NB4 (cell line): ENCODE measurements around the gene DNAH2.

Experiments
- DNase-seq: peaks from one replicate; pipeline ENCODE4 v3.0.0; 2010; ENCODE audit warnings: low read depth
- H3K4me3 ChIP-seq: one replicate; pipeline ENCODE4 v1.5.1; 2011; ENCODE audit warnings: mild to moderate bottlenecking, low read depth, low read length, moderate library complexity
- CTCF ChIP-seq: IDR thresholded peaks from one replicate; pipeline ENCODE4 v1.5.1; 2012; ENCODE audit warnings: low read depth, low read length
- MYC ChIP-seq: IDR thresholded peaks from 2 replicates; pipeline ENCODE4 v1.6.1; 2011; ENCODE audit warnings: low read depth, low read length
- POLR2A ChIP-seq: IDR thresholded peaks from 2 replicates; pipeline ENCODE4 v1.6.1; 2011; ENCODE audit warnings: mild to moderate bottlenecking; ENCODE audit not compliant: insufficient read length; ENCODE audit errors: extremely low read depth
- TF ChIP-seq, protein P1 (sequence below): IDR thresholded peaks from 2 replicates; pipeline ENCODE4 v1.6.1; 2011; ENCODE audit warnings: low read depth, low read length

The DNAH2 gene

GRCh38 chr17:7709031-7709430 lies 8.5 kb upstream of the DNAH2 start:
- H3K4me3 ChIP-seq, result no peak overlapping the region
- no peak for DNase-seq
- TF ChIP-seq, protein P1, sequence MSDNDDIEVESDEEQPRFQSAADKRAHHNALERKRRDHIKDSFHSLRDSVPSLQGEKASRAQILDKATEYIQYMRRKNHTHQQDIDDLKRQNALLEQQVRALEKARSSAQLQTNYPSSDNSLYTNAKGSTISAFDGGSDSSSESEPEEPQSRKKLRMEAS, result no peak
- TF ChIP-seq CTCF (no peak), POLR2A (no peak), MYC (no peak)

GRCh38 chr17:7710301-7710700 lies 7.2 kb upstream of the DNAH2 start:
- no peak for DNase-seq
- H3K4me3 ChIP-seq, result no peak overlapping the region
- TF ChIP-seq MYC (no peak), POLR2A (no peak), CTCF (no peak)
- TF ChIP-seq, protein P1, result no peak

- no peak for DNase-seq
- no peak for TF ChIP-seq CTCF
- no peak for TF ChIP-seq MYC
- no peak for TF ChIP-seq POLR2A
- TF ChIP-seq, protein P1, result no peak
- no peak overlapping the region for H3K4me3 ChIP-seq
These were observed 6.3 kb upstream of the DNAH2 start for GRCh38 chr17:7711051-7711755.

GRCh38 chr17:7712111-7712771 lies 5.3 kb upstream of the DNAH2 start:
- no peak for TF ChIP-seq MYC
- TF ChIP-seq POLR2A, result no peak
- no peak for DNase-seq
- H3K4me3 ChIP-seq, result no peak overlapping the region

GRCh38 chr17:7713782-7714181 lies 3.8 kb upstream of the DNAH2 start:
- H3K4me3 ChIP-seq, result no peak overlapping the region
- no peak for TF ChIP-seq CTCF
- no peak for TF ChIP-seq POLR2A
- no peak for TF ChIP-seq MYC
- TF ChIP-seq, protein P1, result no peak
- no peak for DNase-seq
